ENCODE data around the gene ABTB2.

Gene ABTB2

GRCh38 chr11:34288492-34288891 is 69.3 kb downstream of the ABTB2 start:
- Histone ChIP-seq H3K27ac (replicated peaks) (no peak overlapping the region), H3K27me3 (ENCODE audit: insufficient read depth, poor library complexity, severe bottlenecking) (no peaks in the 10 kb centered on the region), H3K4me3 (replicated peaks; ENCODE audit: insufficient read depth, low read length) (no peak overlapping the region)
- no peak for DNase-seq (ENCODE audit: low read depth in 1 of 2, low spot score in 1 of 2)
- TF ChIP-seq, protein P1, sequence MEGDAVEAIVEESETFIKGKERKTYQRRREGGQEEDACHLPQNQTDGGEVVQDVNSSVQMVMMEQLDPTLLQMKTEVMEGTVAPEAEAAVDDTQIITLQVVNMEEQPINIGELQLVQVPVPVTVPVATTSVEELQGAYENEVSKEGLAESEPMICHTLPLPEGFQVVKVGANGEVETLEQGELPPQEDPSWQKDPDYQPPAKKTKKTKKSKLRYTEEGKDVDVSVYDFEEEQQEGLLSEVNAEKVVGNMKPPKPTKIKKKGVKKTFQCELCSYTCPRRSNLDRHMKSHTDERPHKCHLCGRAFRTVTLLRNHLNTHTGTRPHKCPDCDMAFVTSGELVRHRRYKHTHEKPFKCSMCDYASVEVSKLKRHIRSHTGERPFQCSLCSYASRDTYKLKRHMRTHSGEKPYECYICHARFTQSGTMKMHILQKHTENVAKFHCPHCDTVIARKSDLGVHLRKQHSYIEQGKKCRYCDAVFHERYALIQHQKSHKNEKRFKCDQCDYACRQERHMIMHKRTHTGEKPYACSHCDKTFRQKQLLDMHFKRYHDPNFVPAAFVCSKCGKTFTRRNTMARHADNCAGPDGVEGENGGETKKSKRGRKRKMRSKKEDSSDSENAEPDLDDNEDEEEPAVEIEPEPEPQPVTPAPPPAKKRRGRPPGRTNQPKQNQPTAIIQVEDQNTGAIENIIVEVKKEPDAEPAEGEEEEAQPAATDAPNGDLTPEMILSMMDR (IDR thresholded peaks at IDR 0.05; ENCODE audit: insufficient read depth, low read length): no peak
- no peak for TF ChIP-seq POLR2AphosphoS5 (IDR thresholded peaks at IDR 0.05; ENCODE audit: low read depth)

DNA sequence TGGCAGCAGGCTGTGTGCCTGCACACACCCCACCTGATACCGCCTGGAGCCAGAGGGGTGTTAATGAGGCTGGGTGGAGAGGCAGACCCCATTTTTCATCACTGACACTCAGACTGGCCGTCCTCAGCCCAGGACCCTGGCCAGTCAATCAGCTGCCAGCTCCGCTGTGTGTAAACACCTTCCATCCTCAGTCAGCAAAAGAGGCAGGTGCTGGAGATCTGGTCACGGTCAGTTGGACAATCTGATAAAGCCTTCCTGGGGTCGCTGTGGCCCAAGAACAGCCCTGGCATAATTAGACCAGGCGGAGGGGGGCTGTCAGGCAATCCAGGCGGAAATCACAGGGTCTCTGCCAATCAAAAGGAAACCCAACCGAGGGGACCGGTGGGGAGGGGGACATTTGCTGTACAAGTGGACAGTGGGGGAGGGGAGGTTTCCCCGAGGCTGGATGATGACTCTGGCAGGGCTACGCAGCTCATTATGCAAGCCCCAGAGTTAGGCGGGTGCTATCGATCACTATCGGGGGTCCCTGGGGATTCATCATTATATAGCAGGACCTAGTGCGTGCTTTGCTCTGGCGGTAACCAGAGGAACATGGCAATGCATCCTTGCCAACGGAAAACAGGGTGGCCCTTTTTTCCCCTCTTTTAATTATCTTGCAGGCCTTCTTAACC is 72.9 kb downstream of the ABTB2 start:
- no peaks in the 10 kb centered on the region for H3K27me3 ChIP-seq (ENCODE audit: insufficient read depth, poor library complexity, severe bottlenecking)
- H3K4me3 ChIP-seq (replicated peaks; ENCODE audit: insufficient read depth, low read length): no peak overlapping the region
- H3K27ac ChIP-seq (replicated peaks): no peak overlapping the region
- TF ChIP-seq POLR2AphosphoS5 (IDR thresholded peaks at IDR 0.05; ENCODE audit: low read depth): no peak
- TF ChIP-seq GABPA (IDR thresholded peaks at IDR 0.05; ENCODE audit: low read depth): no peak
- no peak for TF ChIP-seq SPI1 (IDR thresholded peaks at IDR 0.05; ENCODE audit: borderline replicate concordance, low read depth)
- TF ChIP-seq, protein P2, sequence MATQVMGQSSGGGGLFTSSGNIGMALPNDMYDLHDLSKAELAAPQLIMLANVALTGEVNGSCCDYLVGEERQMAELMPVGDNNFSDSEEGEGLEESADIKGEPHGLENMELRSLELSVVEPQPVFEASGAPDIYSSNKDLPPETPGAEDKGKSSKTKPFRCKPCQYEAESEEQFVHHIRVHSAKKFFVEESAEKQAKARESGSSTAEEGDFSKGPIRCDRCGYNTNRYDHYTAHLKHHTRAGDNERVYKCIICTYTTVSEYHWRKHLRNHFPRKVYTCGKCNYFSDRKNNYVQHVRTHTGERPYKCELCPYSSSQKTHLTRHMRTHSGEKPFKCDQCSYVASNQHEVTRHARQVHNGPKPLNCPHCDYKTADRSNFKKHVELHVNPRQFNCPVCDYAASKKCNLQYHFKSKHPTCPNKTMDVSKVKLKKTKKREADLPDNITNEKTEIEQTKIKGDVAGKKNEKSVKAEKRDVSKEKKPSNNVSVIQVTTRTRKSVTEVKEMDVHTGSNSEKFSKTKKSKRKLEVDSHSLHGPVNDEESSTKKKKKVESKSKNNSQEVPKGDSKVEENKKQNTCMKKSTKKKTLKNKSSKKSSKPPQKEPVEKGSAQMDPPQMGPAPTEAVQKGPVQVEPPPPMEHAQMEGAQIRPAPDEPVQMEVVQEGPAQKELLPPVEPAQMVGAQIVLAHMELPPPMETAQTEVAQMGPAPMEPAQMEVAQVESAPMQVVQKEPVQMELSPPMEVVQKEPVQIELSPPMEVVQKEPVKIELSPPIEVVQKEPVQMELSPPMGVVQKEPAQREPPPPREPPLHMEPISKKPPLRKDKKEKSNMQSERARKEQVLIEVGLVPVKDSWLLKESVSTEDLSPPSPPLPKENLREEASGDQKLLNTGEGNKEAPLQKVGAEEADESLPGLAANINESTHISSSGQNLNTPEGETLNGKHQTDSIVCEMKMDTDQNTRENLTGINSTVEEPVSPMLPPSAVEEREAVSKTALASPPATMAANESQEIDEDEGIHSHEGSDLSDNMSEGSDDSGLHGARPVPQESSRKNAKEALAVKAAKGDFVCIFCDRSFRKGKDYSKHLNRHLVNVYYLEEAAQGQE (IDR thresholded peaks at IDR 0.05; ENCODE audit: insufficient replicate concordance, low read depth): no peak
- TF ChIP-seq, protein P1 (IDR thresholded peaks at IDR 0.05; ENCODE audit: insufficient read depth, low read length): no peak
- DNase-seq (ENCODE audit: low read depth in 1 of 2, low spot score in 1 of 2): no peak

GRCh38 chr11:34284156-34284555 is 73.7 kb downstream of the ABTB2 start:
- DNase-seq (ENCODE audit: low read depth in 1 of 2, low spot score in 1 of 2): no peak
- no peak overlapping the region for H3K27ac ChIP-seq (replicated peaks)

More at GRCh38 chr11:34284156-34284555, 73.7 kb downstream of the ABTB2 start:
- Histone ChIP-seq H3K27me3 (ENCODE audit: insufficient read depth, poor library complexity, severe bottlenecking) (no peaks in the 10 kb centered on the region), H3K4me3 (replicated peaks; ENCODE audit: insufficient read depth, low read length) (no peak overlapping the region)
- TF ChIP-seq, protein P2 (IDR thresholded peaks at IDR 0.05; ENCODE audit: insufficient replicate concordance, low read depth): no peak
- TF ChIP-seq, protein P1 (IDR thresholded peaks at IDR 0.05; ENCODE audit: insufficient read depth, low read length): no peak
- no peak for TF ChIP-seq GABPA (IDR thresholded peaks at IDR 0.05; ENCODE audit: low read depth)
- no peak for TF ChIP-seq POLR2AphosphoS5 (IDR thresholded peaks at IDR 0.05; ENCODE audit: low read depth)
- TF ChIP-seq SPI1 (IDR thresholded peaks at IDR 0.05; ENCODE audit: borderline replicate concordance, low read depth): no peak
